Cardiac fibroblast (primary cell): Measurements from ENCODE around the gene LSR.

Experiments
- DNase-seq, 2 donors: peaks; one replicate each; pipeline versions ENCODE4 v3.0.0 to v3.0.0-alpha.2; 2010; ENCODE audit warnings: low read depth in 2 of 2
- H3K4me3 ChIP-seq, 2 donors: replicated peaks in 1 of 2; 1 replicate in 1 of 2; 2 replicates in 1 of 2; pipeline ENCODE4 v1.5.1; 2011; ENCODE audit warnings: low read depth in 2 of 2, low read length in 2 of 2, mild to moderate bottlenecking in 2 of 2, moderate library complexity in 1 of 2
- CTCF ChIP-seq: IDR thresholded peaks from one replicate; pipeline ENCODE4 v1.5.1; 2011; ENCODE audit warnings: low read depth, mild to moderate bottlenecking, low read length, inconsistent platforms

Gene LSR

GRCh38 chr19:35310811-35311465 is 62.1 kb downstream of the LSR start:
- TF ChIP-seq CTCF = no peak
- no peak overlapping the region for H3K4me3 ChIP-seq
- no peak for DNase-seq

- H3K4me3 ChIP-seq = no peak overlapping the region
- no peak for DNase-seq
- TF ChIP-seq CTCF = no peak
These were observed 63.3 kb downstream of the LSR start for GRCh38 chr19:35311901-35312665.

- no peak overlapping the region for H3K4me3 ChIP-seq
- no peak for TF ChIP-seq CTCF
- no peak for DNase-seq
These were observed 64.8 kb downstream of the LSR start for GRCh38 chr19:35313587-35313986.

GRCh38 chr19:35314031-35314430 is 65.2 kb downstream of the LSR start:
- no peak overlapping the region for H3K4me3 ChIP-seq
- no peak for DNase-seq
- no peak for TF ChIP-seq CTCF

- no peak for DNase-seq
- no peak for TF ChIP-seq CTCF
These were observed 66.2 kb downstream of the LSR start for GRCh38 chr19:35314858-35315470.

GRCh38 chr19:35315883-35316282 is 67.1 kb downstream of the LSR start:
- TF ChIP-seq CTCF = no peak
- no peak for DNase-seq
- H3K4me3 ChIP-seq = no peak overlapping the region

More at GRCh38 chr19:35314858-35315470, 66.2 kb downstream of the LSR start:
- H3K4me3 ChIP-seq = no peak overlapping the region
